Pancreas (tissue), 10 donors: ENCODE data around the gene SDK1. TPM values are rescaled to one million over a fixed set of nuclear protein-coding genes. Genes with fewer than 3 reads are reported as not detected.

Experiments used
- ATAC-seq, 4 donors: fragments of 200-7000 bp; cut with Tn5 transposase; one replicate each; pipeline versions ENCODE4 v1.8.0 to v1.9.1; 2020; ENCODE audit warnings: mild to moderate bottlenecking in 4 of 4, moderate library complexity in 4 of 4
- DNase-seq, 6 donors: peaks; one replicate each; pipeline ENCODE4 v3.0.0-alpha.2; 2020
- FAIRE-seq: peaks from 2 replicates; lab custom pipeline; 2012; peaks lifted over from hg19 to GRCh38; lab: Jason Lieb, UNC
- H3K27ac ChIP-seq, 4 donors: fragments of 200-600 bp; sonication (generic); 1 replicate in 3 of 4; 2 replicates in 1 of 4; pipeline versions ENCODE4 v1.5.0 to v1.8.0; 2020
- H3K27me3 ChIP-seq, 4 donors: fragments of 200-600 bp; one replicate each; pipeline ENCODE4 v1.8.0; 2021
- H3K36me3 ChIP-seq, 3 donors: fragments of 200-600 bp; sonication (generic) in 1 of 3; one replicate each; pipeline versions ENCODE4 v1.5.0 to v1.8.0; 2020 to 2021
- H3K4me1 ChIP-seq, 3 donors: fragments of 200-600 bp; one replicate each; pipeline ENCODE4 v1.8.0; 2021
- H3K4me3 ChIP-seq, 4 donors: fragments of 200-600 bp; sonication (generic) in 2 of 4; one replicate each; pipeline versions ENCODE4 v1.5.0 to v1.8.0; 2020 to 2021
- H3K9me3 ChIP-seq, 4 donors: fragments of 200-600 bp; one replicate each; pipeline ENCODE4 v1.8.0; 2021
- WGBS, 2 donors: extraction: QIAGEN DNeasy Blood & Tissue Kit; methylation state at CpG; one replicate each; pipeline ENCODE4 v1.1.7; 2013; 5-methylcytosine and 5-hydroxymethylcytosine counted together
- intact Hi-C, 3 donors: fragments of 100-400 bp; cut with DNase I; formaldehyde crosslinking; loops; one replicate each; pipeline versions ENCODE4 v1.11.1 to v1.14.2; 2022
- polyA plus RNA-seq, 2 donors: library from polyadenylated mRNA; stranded (reverse); fragments of 200-250 nt; gene quantifications; one replicate each; pipeline ENCODE4 v1.2.3, GENCODE V29; 2013
- total RNA-seq, 6 donors: library from RNA; stranded (reverse); fragmentation: NEBNext Ultra II Directional in 4 of 6; extraction: Animal tissue kit (Norgen Biotek cat#: 25700) in 4 of 6; gene quantifications; one replicate each; pipeline versions ENCODE4 v1.2.1 to v1.2.4, GENCODE V29; 2021 to 2023
- TF ChIP-seq, protein P1 (sequence below), 4 donors: fragments of 200-600 bp; sonication (generic) in 3 of 4; IDR thresholded peaks; one replicate each; pipeline versions ENCODE4 v1.5.0 to v1.8.0; 2021; ENCODE audit warnings: antibody characterized with exemption in 4 of 4
- donor health status: healthy with polysubstance abuse.
- donor health status: DM: no; HTN: no; CAD: no; lungs with moderate emphysema.
- donor health status: DM: no; HTN: no; CAD: no.
- donor health status: control.
- donor health status: control.
- donor health status: Bipolar disorder and iron deficiency.
- donor health status: DM: yes; HTN: yes; CAD: no.
- donor health status: DM: no; HTN: no; CAD: no.
- donor health status: DM: no; HTN: no; CAD: no.
- donor health status: DM: yes; HTN: yes; CAD: no.

The SDK1 gene
- total and polyA plus RNA-seq, 8 donors = 10.8 to 30.8 (median 19.8) TPM

DNA sequence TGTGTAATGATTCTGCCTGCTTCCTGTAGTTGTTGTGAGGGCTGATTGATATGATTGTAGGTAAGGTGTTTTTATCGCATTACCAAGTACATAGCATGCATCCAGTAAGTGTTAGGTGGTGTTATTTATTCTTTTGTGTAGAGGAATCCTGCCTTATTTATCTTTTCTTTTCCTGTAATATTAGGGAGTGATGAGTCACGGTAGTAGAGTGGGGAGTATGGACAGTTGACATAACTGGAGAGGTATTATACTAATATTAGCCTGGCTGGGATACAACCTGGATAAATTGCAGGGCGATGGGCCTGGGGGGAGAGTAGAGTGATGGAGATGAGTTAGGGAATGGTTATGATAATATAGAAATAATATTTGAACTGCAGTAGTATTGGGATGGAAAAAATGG lies 9.8 kb downstream of the SDK1 start:
- Histone ChIP-seq H3K36me3 (no peaks in the 10 kb centered on the region), H3K9me3 (no peaks in the 10 kb centered on the region), H3K4me1 (no peaks in the 10 kb centered on the region), H3K27ac (no peak overlapping the region), H3K4me3 (no peak overlapping the region), H3K27me3 (no peaks in the 10 kb centered on the region)
- 95 to 99% methylated on average over 3 of the region's 3 CpGs for WGBS, 2 donors
- intact Hi-C loops = no loop called here
- DNase-seq (no peak), FAIRE-seq (no peak), ATAC-seq (no peak)
- TF ChIP-seq, protein P1, sequence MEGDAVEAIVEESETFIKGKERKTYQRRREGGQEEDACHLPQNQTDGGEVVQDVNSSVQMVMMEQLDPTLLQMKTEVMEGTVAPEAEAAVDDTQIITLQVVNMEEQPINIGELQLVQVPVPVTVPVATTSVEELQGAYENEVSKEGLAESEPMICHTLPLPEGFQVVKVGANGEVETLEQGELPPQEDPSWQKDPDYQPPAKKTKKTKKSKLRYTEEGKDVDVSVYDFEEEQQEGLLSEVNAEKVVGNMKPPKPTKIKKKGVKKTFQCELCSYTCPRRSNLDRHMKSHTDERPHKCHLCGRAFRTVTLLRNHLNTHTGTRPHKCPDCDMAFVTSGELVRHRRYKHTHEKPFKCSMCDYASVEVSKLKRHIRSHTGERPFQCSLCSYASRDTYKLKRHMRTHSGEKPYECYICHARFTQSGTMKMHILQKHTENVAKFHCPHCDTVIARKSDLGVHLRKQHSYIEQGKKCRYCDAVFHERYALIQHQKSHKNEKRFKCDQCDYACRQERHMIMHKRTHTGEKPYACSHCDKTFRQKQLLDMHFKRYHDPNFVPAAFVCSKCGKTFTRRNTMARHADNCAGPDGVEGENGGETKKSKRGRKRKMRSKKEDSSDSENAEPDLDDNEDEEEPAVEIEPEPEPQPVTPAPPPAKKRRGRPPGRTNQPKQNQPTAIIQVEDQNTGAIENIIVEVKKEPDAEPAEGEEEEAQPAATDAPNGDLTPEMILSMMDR (IDR thresholded peaks at IDR 0.05) = no peak

DNA sequence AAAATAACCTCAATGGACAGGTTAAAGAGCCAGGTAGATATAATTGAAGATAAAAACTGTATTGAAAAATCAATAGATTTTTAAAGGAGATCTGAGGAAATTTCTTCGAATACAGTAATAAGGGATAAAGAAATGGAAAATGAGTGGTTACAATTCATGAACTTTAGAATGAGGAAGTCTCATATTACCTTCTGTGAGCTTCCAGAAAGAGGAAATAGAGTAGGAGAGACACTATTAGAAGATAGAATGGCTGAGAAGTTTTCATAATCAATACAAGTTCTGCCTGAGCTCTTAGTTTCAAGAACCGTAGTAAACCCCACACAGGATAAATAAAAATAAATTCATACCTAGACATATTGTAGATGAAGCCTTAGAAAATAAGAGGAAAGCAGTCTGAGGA lies 11.5 kb downstream of the SDK1 start:
- no peaks in the 10 kb centered on the region for H3K27me3 ChIP-seq
- intact Hi-C loops = no loop called here
- H3K9me3 ChIP-seq = no peaks in the 10 kb centered on the region
- FAIRE-seq (no peak), ATAC-seq (no peak), DNase-seq (no peak)
- 77 to 78% methylated on average over 2 of the region's 2 CpGs for whole genome bisulfite sequencing, 2 donors
- H3K4me3 ChIP-seq = no peak overlapping the region
- H3K36me3 ChIP-seq = no peaks in the 10 kb centered on the region
- no peak overlapping the region for H3K27ac ChIP-seq
- TF ChIP-seq, protein P1 (IDR thresholded peaks at IDR 0.05) = no peak
- no peaks in the 10 kb centered on the region for H3K4me1 ChIP-seq

DNA sequence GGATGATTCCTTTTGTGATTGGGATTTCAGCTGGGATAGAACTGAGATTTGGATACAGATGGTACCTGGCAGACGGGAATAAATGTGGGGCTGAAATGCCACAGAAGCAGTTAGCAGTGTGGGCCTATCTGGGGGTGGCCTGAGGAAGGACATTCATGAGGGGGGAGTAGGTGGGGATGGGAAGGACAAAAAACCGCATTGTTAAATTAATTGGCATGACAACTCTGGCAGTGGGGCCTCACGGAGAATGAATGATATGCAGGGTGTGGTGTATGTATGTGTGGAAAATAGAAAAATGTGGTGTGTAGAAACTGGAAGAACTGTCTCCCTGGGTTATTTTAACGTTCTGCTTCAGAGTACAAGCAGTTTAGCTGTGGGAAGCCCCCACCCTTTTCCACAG lies 17.8 kb downstream of the SDK1 start:
- TF ChIP-seq, protein P1 (IDR thresholded peaks at IDR 0.05) = no peak
- ATAC-seq = no peak
- FAIRE-seq = no peak
- 83 to 90% methylated on average over 4 of the region's 4 CpGs for WGBS, 2 donors
- no peaks in the 10 kb centered on the region for H3K36me3 ChIP-seq
- peaks cover 0 to 5% (median 0%) of the 10 kb centered on the region in 3 donors for H3K4me1 ChIP-seq
- intact Hi-C loops = no loop called here
- H3K27me3 ChIP-seq = no peaks in the 10 kb centered on the region
- H3K4me3 ChIP-seq = no peak overlapping the region
- DNase-seq = no peak
- no peaks in the 10 kb centered on the region for H3K9me3 ChIP-seq
- H3K27ac ChIP-seq = no peak overlapping the region

DNA sequence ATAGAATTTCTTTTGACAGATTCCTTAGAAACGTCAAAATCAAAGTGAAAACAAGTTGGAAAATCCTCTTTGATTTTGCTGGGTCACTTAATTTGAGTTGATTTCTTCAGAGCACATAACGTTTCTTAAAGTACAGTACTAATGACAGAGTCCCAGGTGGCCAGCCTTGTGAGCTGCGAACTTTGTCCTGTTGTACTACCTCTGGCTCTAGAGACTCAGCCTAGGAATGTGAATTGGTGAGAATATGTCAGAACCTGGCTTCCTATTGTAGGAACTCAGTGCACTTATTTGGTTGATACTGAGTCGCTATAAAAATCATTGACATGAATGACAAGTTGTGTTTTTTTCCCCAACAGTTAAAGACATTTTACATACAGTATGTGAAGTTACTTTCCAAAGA lies 20.2 kb downstream of the SDK1 start:
- Histone ChIP-seq H3K36me3 (no peaks in the 10 kb centered on the region), H3K27ac (no peak overlapping the region), H3K27me3 (no peaks in the 10 kb centered on the region), H3K9me3 (no peaks in the 10 kb centered on the region), H3K4me3 (no peak overlapping the region), H3K4me1 (peaks cover 0 to 5% (median 2%) of the 10 kb centered on the region in 3 donors)
- 54 to 55% methylated on average over 4 of the region's 4 CpGs for WGBS, 2 donors
- TF ChIP-seq, protein P1 (IDR thresholded peaks at IDR 0.05) = no peak
- intact Hi-C loops = no loop called here
- ATAC-seq (peak in 3 of 4 donors; percentile 61 to 75 (median 70)), FAIRE-seq (no peak), DNase-seq (no peak)

DNA sequence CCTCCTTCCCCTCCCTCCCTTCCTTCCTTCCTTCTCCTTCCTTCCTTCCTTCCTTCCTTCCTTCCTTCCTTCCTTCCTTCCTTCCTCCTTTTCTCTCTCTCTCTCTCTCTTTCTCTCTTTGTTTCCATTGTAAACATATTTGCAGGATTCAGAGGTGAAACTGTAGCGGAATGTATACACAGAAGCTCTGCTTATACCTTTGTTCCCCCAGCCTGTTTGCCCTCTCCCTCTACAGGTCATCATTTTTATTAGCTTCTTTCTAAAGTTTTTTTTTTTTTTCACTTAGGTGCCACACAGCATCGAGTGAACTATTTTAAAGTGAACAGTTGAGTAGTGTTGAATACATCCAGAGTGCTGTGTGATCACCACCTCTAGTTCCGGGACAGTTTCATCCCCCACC lies 20.7 kb downstream of the SDK1 start:
- H3K36me3 ChIP-seq = no peaks in the 10 kb centered on the region
- no peak for DNase-seq
- peaks cover 0 to 8% (median 5%) of the 10 kb centered on the region in 3 donors for H3K4me1 ChIP-seq
- ATAC-seq = no peak
- TF ChIP-seq, protein P1 (IDR thresholded peaks at IDR 0.05) = no peak
- intact Hi-C loops = no loop called here
- H3K4me3 ChIP-seq = no peak overlapping the region
- 86 to 88% methylated on average over 3 of the region's 3 CpGs for WGBS, 2 donors
- no peak for FAIRE-seq
- no peaks in the 10 kb centered on the region for H3K9me3 ChIP-seq
- H3K27ac ChIP-seq = no peak overlapping the region
- H3K27me3 ChIP-seq = no peaks in the 10 kb centered on the region
